DMS153 treated with DMSO at 0.1 percent for 48 hours (cell line): ENCODE results near the gene SCUBE2.

ENCODE experiments used
- DNase-seq: peaks from one replicate; lab custom pipeline; 2025; ENCODE audit not compliant: unreplicated experiment; lab: John Stamatoyannopoulos, UW

Gene SCUBE2

GRCh38 chr11:9047964-9048523 lies 43.4 kb downstream of the SCUBE2 start:
- no peak for DNase-seq

GRCh38 chr11:9046481-9046880 lies 44.9 kb downstream of the SCUBE2 start:
- no peak for DNase-seq

GRCh38 chr11:9042488-9042887 lies 48.9 kb downstream of the SCUBE2 start:
- DNase-seq: no peak

- no peak for DNase-seq
These were observed 49.7 kb downstream of the SCUBE2 start for GRCh38 chr11:9041747-9042146.

- DNase-seq: no peak
These were observed 51.0 kb downstream of the SCUBE2 start for GRCh38 chr11:9040410-9040809.

- no peak for DNase-seq
These were observed 51.5 kb downstream of the SCUBE2 start for GRCh38 chr11:9039863-9040262.

GRCh38 chr11:9039198-9039597 lies 52.2 kb downstream of the SCUBE2 start:
- no peak for DNase-seq

GRCh38 chr11:9038541-9038940 lies 52.9 kb downstream of the SCUBE2 start:
- DNase-seq: no peak

- DNase-seq: no peak
These were observed 53.4 kb downstream of the SCUBE2 start for GRCh38 chr11:9037963-9038362.

GRCh38 chr11:9037046-9037780 lies 54.2 kb downstream of the SCUBE2 start:
- DNase-seq: no peak

- DNase-seq: peak; percentile 51
These were observed 60.8 kb downstream of the SCUBE2 start for GRCh38 chr11:9030601-9031000.

GRCh38 chr11:9029422-9029821 lies 62.0 kb downstream of the SCUBE2 start:
- no peak for DNase-seq

- no peak for DNase-seq
These were observed 62.8 kb downstream of the SCUBE2 start for GRCh38 chr11:9028581-9028980.

GRCh38 chr11:9025101-9025850 lies 66.1 kb downstream of the SCUBE2 start:
- DNase-seq: no peak

- no peak for DNase-seq
These were observed 68.3 kb downstream of the SCUBE2 start for GRCh38 chr11:9022961-9023680.

GRCh38 chr11:9020916-9021315 lies 70.5 kb downstream of the SCUBE2 start:
- DNase-seq: no peak

GRCh38 chr11:9019861-9020260 lies 71.5 kb downstream of the SCUBE2 start:
- no peak for DNase-seq

- no peak for DNase-seq
These were observed 73.6 kb downstream of the SCUBE2 start for GRCh38 chr11:9017773-9018172.

- peak; percentile 26 for DNase-seq
These were observed 74.3 kb downstream of the SCUBE2 start for GRCh38 chr11:9016916-9017642.

- peak; percentile 73 for DNase-seq
These were observed 75.7 kb downstream of the SCUBE2 start for GRCh38 chr11:9015677-9016076.

GRCh38 chr11:9014826-9015225 lies 76.6 kb downstream of the SCUBE2 start:
- no peak for DNase-seq
